ENCODE data around the gene ROPN1L.
"Not testable (repeated sequence)": the region's sequence is repeated elsewhere in the genome, so short reads cannot be mapped to it uniquely, and the experiment has no call there.

Gene ROPN1L

GRCh38 chr5:10476878-10477277 is 35.2 kb downstream of the ROPN1L start:
- no peak for DNase-seq (ENCODE audit: extremely low read depth in 1 of 2, low read depth in 1 of 2)

- DNase-seq (ENCODE audit: extremely low read depth in 1 of 2, low read depth in 1 of 2), result no peak
Measured at GRCh38 chr5:10477943-10478342, 36.3 kb downstream of the ROPN1L start.

GRCh38 chr5:10478436-10478835 is 36.8 kb downstream of the ROPN1L start:
- no peak for DNase-seq (ENCODE audit: extremely low read depth in 1 of 2, low read depth in 1 of 2)

GRCh38 chr5:10479154-10479721 is 37.6 kb downstream of the ROPN1L start:
- no peak for DNase-seq (ENCODE audit: extremely low read depth in 1 of 2, low read depth in 1 of 2)

GRCh38 chr5:10480237-10480985 is 38.7 kb downstream of the ROPN1L start:
- DNase-seq (ENCODE audit: extremely low read depth in 1 of 2, low read depth in 1 of 2), result no peak

- no peak for DNase-seq (ENCODE audit: extremely low read depth in 1 of 2, low read depth in 1 of 2)
Measured at GRCh38 chr5:10481241-10481935, 39.7 kb downstream of the ROPN1L start.

GRCh38 chr5:10482791-10483530 is 41.3 kb downstream of the ROPN1L start:
- DNase-seq (ENCODE audit: extremely low read depth in 1 of 2, low read depth in 1 of 2), result no peak

GRCh38 chr5:10484774-10485141 is 43.1 kb downstream of the ROPN1L start:
- no peak for DNase-seq (ENCODE audit: extremely low read depth in 1 of 2, low read depth in 1 of 2)

GRCh38 chr5:10485142-10485795 is 43.6 kb downstream of the ROPN1L start:
- DNase-seq (ENCODE audit: extremely low read depth in 1 of 2, low read depth in 1 of 2), result no peak

GRCh38 chr5:10485897-10486296 is 44.2 kb downstream of the ROPN1L start:
- DNase-seq (ENCODE audit: extremely low read depth in 1 of 2, low read depth in 1 of 2), result no peak

- DNase-seq (ENCODE audit: extremely low read depth in 1 of 2, low read depth in 1 of 2), result no peak
Measured at GRCh38 chr5:10486511-10487344, 45.0 kb downstream of the ROPN1L start.

- DNase-seq (ENCODE audit: extremely low read depth in 1 of 2, low read depth in 1 of 2), result no peak
Measured at GRCh38 chr5:10488144-10488543, 46.5 kb downstream of the ROPN1L start.

GRCh38 chr5:10489810-10490426 is 48.2 kb downstream of the ROPN1L start:
- DNase-seq (ENCODE audit: extremely low read depth in 1 of 2, low read depth in 1 of 2), result no peak

- no peak for DNase-seq (ENCODE audit: extremely low read depth in 1 of 2, low read depth in 1 of 2)
Measured at GRCh38 chr5:10490927-10491672, 49.4 kb downstream of the ROPN1L start.

- DNase-seq (ENCODE audit: extremely low read depth in 1 of 2, low read depth in 1 of 2), result no peak
Measured at GRCh38 chr5:10491673-10492026, 50.0 kb downstream of the ROPN1L start.

GRCh38 chr5:10493884-10494283 is 52.2 kb downstream of the ROPN1L start:
- DNase-seq (ENCODE audit: extremely low read depth in 1 of 2, low read depth in 1 of 2), result no peak

- DNase-seq (ENCODE audit: extremely low read depth in 1 of 2, low read depth in 1 of 2), result not testable (repeated sequence)
Measured at GRCh38 chr5:10494497-10494896, 52.8 kb downstream of the ROPN1L start.

- DNase-seq (ENCODE audit: extremely low read depth in 1 of 2, low read depth in 1 of 2), result no peak
Measured at GRCh38 chr5:10497554-10497953, 55.9 kb downstream of the ROPN1L start.

- DNase-seq (ENCODE audit: extremely low read depth in 1 of 2, low read depth in 1 of 2), result no peak
Measured at GRCh38 chr5:10498350-10498749, 56.7 kb downstream of the ROPN1L start.
